HepG2 (cell line): ENCODE results near the gene KCND2. TPM values are rescaled to one million over a fixed set of nuclear protein-coding genes. Genes with fewer than 3 reads are reported as not detected.

Experiments
- ATAC-seq: fragments of 200-7000 bp; cut with Tn5 transposase; 3 replicates; pipeline ENCODE4 v1.9.1; 2020; ENCODE audit warnings: mild to moderate bottlenecking, moderate library complexity
- BruUV-seq: library from RNA; stranded (reverse); fragments of 400-500 nt; replicated peaks from 2 replicates; lab custom pipeline; 2021; lab: Mats Ljungman, UMichigan
- CTCF ChIA-PET: fragments of 300-600 bp; formaldehyde crosslinking; extraction: SDS; loops from one replicate; lab custom pipeline; 2021; ENCODE audit warnings: low total read pairs, inconsistent platforms, low intra/inter-chr PET ratio; lab: Yijun Ruan, JAX
- POLR2A ChIA-PET: fragments of 350-600 bp; sonication (Branson Sonifier 250); formaldehyde crosslinking; loops from one replicate; lab custom pipeline; 2020; ENCODE audit warnings: antibody characterized with exemption, inconsistent platforms; lab: Yijun Ruan, JAX
- DNase-seq: peaks from one replicate; pipeline ENCODE4 v3.0.0-alpha.2; 2015; ENCODE audit warnings: low spot score
- FAIRE-seq: peaks from 3 replicates; lab custom pipeline; 2011; peaks lifted over from hg19 to GRCh38; lab: Jason Lieb, UNC
- H2AFZ ChIP-seq: one replicate; pipeline ENCODE4 v1.6.1; 2011; ENCODE audit warnings: low read length, inconsistent platforms
- H3K27ac ChIP-seq: fragments of 300-600 bp; 3 replicates; pipeline ENCODE4 v1.8.0; 2011; ENCODE audit warnings: mixed run types, mild to moderate bottlenecking, mixed read lengths, low read length, inconsistent platforms; ENCODE audit not compliant: insufficient read depth; ENCODE audit errors: extremely low read length
- H3K27me3 ChIP-seq, 2 experiments: fragments of 200-600 bp in 1 of 2; 2 replicates in 1 of 2; 3 replicates in 1 of 2; pipeline versions ENCODE4 v1.6.0 to v1.8.0; 2011; ENCODE audit warnings: low read length in 2 of 2, mild to moderate bottlenecking in 2 of 2, moderate library complexity in 2 of 2, inconsistent platforms in 1 of 2; ENCODE audit not compliant: insufficient read depth in 2 of 2, control insufficient read depth in 1 of 2
- H3K36me3 ChIP-seq, 2 experiments: fragments of 200-600 bp in 1 of 2; replicated peaks in 1 of 2; 2 replicates in 1 of 2; 3 replicates in 1 of 2; pipeline versions ENCODE4 v1.5.1 to v1.8.0; 2011; ENCODE audit warnings: low read length in 2 of 2, inconsistent platforms in 1 of 2; ENCODE audit not compliant: insufficient read depth in 2 of 2, control insufficient read depth in 1 of 2
- H3K4me1 ChIP-seq: 2 replicates; pipeline ENCODE4 v1.5.1; 2012; ENCODE audit warnings: low read length, inconsistent platforms; ENCODE audit not compliant: insufficient read depth
- H3K4me2 ChIP-seq: 2 replicates; pipeline ENCODE4 v1.6.0; 2011; ENCODE audit warnings: low read depth, low read length, inconsistent platforms
- H3K4me3 ChIP-seq, 3 experiments: fragments of 200-600 bp in 1 of 3; sonication (generic), shearing (Covaris generic) in 1 of 3; replicated peaks in 1 of 3; 2 replicates each; pipeline ENCODE4 v1.5.1; 2011 to 2016; ENCODE audit warnings: low read length in 3 of 3, inconsistent platforms in 2 of 3, low read depth in 2 of 3, mild to moderate bottlenecking in 2 of 3, control low read depth in 1 of 3, mixed read lengths in 1 of 3; ENCODE audit not compliant: insufficient read depth in 1 of 3
- H3K79me2 ChIP-seq: one replicate; pipeline ENCODE4 v1.6.1; 2011; ENCODE audit warnings: low read length, inconsistent platforms; ENCODE audit not compliant: insufficient read depth
- H3K9ac ChIP-seq: 2 replicates; pipeline ENCODE4 v1.6.0; 2011; ENCODE audit warnings: mild to moderate bottlenecking, low read depth, low read length, inconsistent platforms; ENCODE audit not compliant: insufficient read depth
- H3K9me3 ChIP-seq: 2 replicates; pipeline ENCODE4 v1.5.1; 2012; ENCODE audit warnings: mild to moderate bottlenecking, low read length
- H4K20me1 ChIP-seq: 2 replicates; pipeline ENCODE4 v1.6.0; 2011; ENCODE audit warnings: inconsistent platforms, mild to moderate bottlenecking, low read length, moderate library complexity; ENCODE audit not compliant: insufficient read depth
- AKAP8 ChIP-seq: sonication (generic); formaldehyde crosslinking; IDR thresholded peaks from 2 replicates; pipeline ENCODE4 v1.5.1; 2020; ENCODE audit warnings: mild to moderate bottlenecking, missing genetic modification reagents
- DR1 ChIP-seq: sonication (generic); formaldehyde crosslinking; IDR thresholded peaks from 2 replicates; pipeline ENCODE4 v1.8.0; 2021; ENCODE audit warnings: mild to moderate bottlenecking, missing genetic modification reagents, inconsistent platforms
- ETV5 ChIP-seq: IDR thresholded peaks from 2 replicates; pipeline ENCODE4 v1.6.1; 2018; ENCODE audit warnings: missing biosample characterization, missing genetic modification reagents, inconsistent platforms, borderline replicate concordance
- HNRNPLL ChIP-seq: fragments of 200-400 bp; formaldehyde crosslinking; IDR thresholded peaks from 2 replicates; pipeline ENCODE4 v1.6.1; 2017; ENCODE audit warnings: mild to moderate bottlenecking, low read depth, low read length; ENCODE audit not compliant: poor library complexity, severe bottlenecking
- HOXD1 ChIP-seq: sonication (generic); formaldehyde crosslinking; IDR thresholded peaks from 2 replicates; pipeline ENCODE4 v1.5.0; 2020; ENCODE audit warnings: missing genetic modification reagents
- LRRFIP1 ChIP-seq: sonication (generic); formaldehyde crosslinking; conservative IDR thresholded peaks from 2 replicates; pipeline ENCODE4 v1.4.0; 2020; ENCODE audit warnings: missing genetic modification reagents
- MTA1 ChIP-seq: sonication (generic); formaldehyde crosslinking; IDR thresholded peaks from 2 replicates; pipeline ENCODE4 v1.4.0; 2020; ENCODE audit warnings: missing genetic modification reagents, mild to moderate bottlenecking, borderline replicate concordance
- MTA3 ChIP-seq: sonication (generic); formaldehyde crosslinking; IDR thresholded peaks from 2 replicates; pipeline ENCODE4 v1.4.0; 2020; ENCODE audit warnings: missing genetic modification reagents
- NR2F1 ChIP-seq, 2 experiments: fragments of 450-650 bp in 1 of 2; formaldehyde crosslinking in 1 of 2; IDR thresholded peaks; 2 replicates each; pipeline versions ENCODE4 v1.5.0 to v1.6.1; 2016 to 2020; ENCODE audit warnings: mild to moderate bottlenecking in 1 of 2, missing compliant biosample characterization in 1 of 2, missing genetic modification reagents in 1 of 2, moderate library complexity in 1 of 2
- PCBP2 ChIP-seq: fragments of 200-400 bp; formaldehyde crosslinking; optimal IDR thresholded peaks from 2 replicates; pipeline ENCODE3; 2018; ENCODE audit warnings: low read length, low read depth; ENCODE audit not compliant: poor library complexity, severe bottlenecking
- PHF5A ChIP-seq: IDR thresholded peaks from one replicate; pipeline ENCODE4 v1.6.1; 2018; ENCODE audit warnings: low read depth, missing genetic modification reagents; ENCODE audit not compliant: unreplicated experiment
- RAD21 ChIP-seq: fragments of 450-650 bp; formaldehyde crosslinking; IDR thresholded peaks from 2 replicates; pipeline ENCODE4 v1.5.0; 2020; ENCODE audit warnings: mild to moderate bottlenecking
- SRSF1 ChIP-seq: fragments of 200-400 bp; formaldehyde crosslinking; optimal IDR thresholded peaks from 2 replicates; pipeline ENCODE3; 2017; ENCODE audit warnings: mild to moderate bottlenecking, low read depth, low read length, moderate library complexity
- ZIK1 ChIP-seq: sonication (generic); formaldehyde crosslinking; IDR thresholded peaks from 2 replicates; pipeline ENCODE4 v1.5.0; 2020; ENCODE audit warnings: mild to moderate bottlenecking, low read depth, missing genetic modification reagents, borderline replicate concordance
- ZMYM2 ChIP-seq: sonication (generic); formaldehyde crosslinking; IDR thresholded peaks from 2 replicates; pipeline ENCODE4 v1.8.0; 2022; ENCODE audit warnings: mild to moderate bottlenecking, missing genetic modification reagents
- ZNF224 ChIP-seq: sonication (generic); formaldehyde crosslinking; IDR thresholded peaks from 2 replicates; pipeline ENCODE4 v1.5.0; 2020; ENCODE audit warnings: mild to moderate bottlenecking, missing genetic modification reagents
- ZNF432 ChIP-seq: sonication (generic); formaldehyde crosslinking; IDR thresholded peaks from 2 replicates; pipeline ENCODE4 v1.5.0; 2020; ENCODE audit warnings: missing genetic modification reagents, mild to moderate bottlenecking, borderline replicate concordance
- WGBS: methylation state at CpG from one replicate; pipeline ENCODE4 v1.1.6; 2017; ENCODE audit warnings: low lambda C conversion rate; 5-methylcytosine and 5-hydroxymethylcytosine counted together
- in situ Hi-C: cut with HindIII; loops from 2 replicates; pipeline ENCODE4 v1.10.0; 2017; ENCODE audit warnings: low pct_unique_long_range_greater_than_20kb; ENCODE audit not compliant: extremely low pct_ligation_motif_present
- intact Hi-C: fragments of 100-400 bp; cut with micrococcal nuclease; formaldehyde crosslinking; loops from one replicate; pipeline ENCODE4 v1.10.0; 2022; ENCODE audit not compliant: unreplicated experiment
- polyA plus RNA-seq, 8 experiments: library from polyadenylated mRNA; depleted of rRNA in 3 of 8; stranded (reverse) in 7 of 8; unstranded in 1 of 8; fragments of >200 nt; fragmentation: Illumina TruSeq in 4 of 8; extraction: Trizol in 4 of 8; gene quantifications; 2 replicates each; pipeline versions ENCODE4 v1.2.1 to v1.2.3, GENCODE V29; 2011 to 2016; ENCODE audit warnings: low read depth in 4 of 8, missing spikeins in 1 of 8, mixed read lengths in 1 of 8; ENCODE audit not compliant: insufficient read depth in 1 of 8
- total RNA-seq, 5 experiments: library from RNA; depleted of rRNA; stranded (reverse); fragments of >200 nt; fragmentation: Illumina TruSeq; extraction: Trizol; gene quantifications; 2 replicates each; pipeline ENCODE4 v1.2.3, GENCODE V29; 2016; ENCODE audit warnings: low read depth in 1 of 5

The KCND2 gene
- total and polyA plus RNA-seq, 2 of the 13 experiments (the other 11 are each of a cell fraction or from before 2014, with no cell fraction given): not detected

GRCh38 chr7:120400806-120401455, 128.0 kb downstream of the KCND2 start:
- 9% methylated on average over 2 of the region's 2 CpGs for WGBS
- ATAC-seq (no peak), FAIRE-seq (no peak)

More at GRCh38 chr7:120400806-120401455, 128.0 kb downstream of the KCND2 start:
- CTCF ChIA-PET: no interaction called here
- Histone ChIP-seq H3K4me1 (no peaks in the 10 kb centered on the region), H3K4me3 (no peak overlapping the region)
- no peak for DNase-seq
- TF ChIP-seq ETV5 (no peak), SRSF1 (no peak), ZNF224 (CRISPR knock-in tag) (no peak), DR1 (no peak), HOXD1 (CRISPR knock-in tag) (no peak), NR2F1 (CRISPR knock-in tag; IDR thresholded peaks at IDR 0.05) (no peak), ZIK1 (CRISPR knock-in tag) (no peak), LRRFIP1 (CRISPR knock-in tag) (no peak), MTA1 (CRISPR knock-in tag) (no peak), HNRNPLL (no peak), ZMYM2 (CRISPR knock-in tag) (no peak), RAD21 (CRISPR knock-in tag) (no peak), PHF5A (no peak), PCBP2 (no peak), MTA3 (no peak), AKAP8 (CRISPR knock-in tag) (no peak), ZNF432 (no peak)
- TF ChIP-seq, all 625 proteins: peak for 0
- intact Hi-C loops: no loop called here
- Histone ChIP-seq H3K9ac (no peak overlapping the region), H4K20me1 (no peaks in the 10 kb centered on the region), H3K36me3 (no peaks in the 10 kb centered on the region), H3K79me2 (no peaks in the 10 kb centered on the region), H2AFZ (no peak overlapping the region), H3K4me2 (no peak overlapping the region), H3K9me3 (no peaks in the 10 kb centered on the region), H3K27me3 (no peaks in the 10 kb centered on the region), H3K27ac (no peak overlapping the region)
- in situ Hi-C loops: no loop called here
- POLR2A ChIA-PET: no interaction called here
- no TSS peak for BruUV-seq
